Loucy (cell line): Measurements from ENCODE around the gene PICK1.

Experiments used
- H2AFZ ChIP-seq: fragments of 200-600 bp; sonication (generic); 2 replicates; pipeline ENCODE4 v1.6.0; 2016; ENCODE audit warnings: antibody characterized with exemption, mild to moderate bottlenecking, low read length, moderate library complexity
- H3F3A ChIP-seq: fragments of 200-600 bp; 2 replicates; pipeline ENCODE4 v1.6.0; 2016; ENCODE audit warnings: antibody characterized with exemption, low read depth, mild to moderate bottlenecking
- H3K27me3 ChIP-seq: fragments of 200-600 bp; sonication (generic); 2 replicates; pipeline ENCODE4 v1.6.1; 2014; ENCODE audit warnings: low read length, mild to moderate bottlenecking; ENCODE audit not compliant: insufficient read depth, poor library complexity, severe bottlenecking
- H3K36me3 ChIP-seq: fragments of 200-600 bp; sonication (generic); 2 replicates; pipeline ENCODE4 v1.6.1; 2016; ENCODE audit warnings: low read length; ENCODE audit not compliant: insufficient read depth
- H3K4me1 ChIP-seq: fragments of 200-600 bp; sonication (generic); 2 replicates; pipeline ENCODE4 v1.5.1; 2014; ENCODE audit warnings: low read length, mild to moderate bottlenecking; ENCODE audit not compliant: insufficient read depth, poor library complexity, severe bottlenecking
- H3K4me2 ChIP-seq: fragments of 200-600 bp; sonication (generic); 2 replicates; pipeline ENCODE4 v1.6.0; 2014; ENCODE audit warnings: antibody characterized with exemption, low read length, low read depth, mild to moderate bottlenecking; ENCODE audit not compliant: poor library complexity, severe bottlenecking
- H3K4me3 ChIP-seq: fragments of 200-600 bp; sonication (generic); 2 replicates; pipeline ENCODE4 v1.5.1; 2014; ENCODE audit warnings: low read length, mild to moderate bottlenecking, mixed read lengths; ENCODE audit not compliant: poor library complexity, severe bottlenecking
- H3K79me2 ChIP-seq: fragments of 200-600 bp; sonication (generic); 2 replicates; pipeline ENCODE4 v1.6.1; 2014; ENCODE audit warnings: low read length; ENCODE audit not compliant: insufficient read depth
- H3K9ac ChIP-seq: fragments of 200-600 bp; sonication (generic); 2 replicates; pipeline ENCODE4 v1.6.0; 2014; ENCODE audit warnings: mild to moderate bottlenecking, low read depth, low read length, moderate library complexity; ENCODE audit not compliant: poor library complexity, severe bottlenecking
- H3K9me2 ChIP-seq: fragments of 200-600 bp; sonication (generic); replicated peaks from 2 replicates; pipeline ENCODE4 v1.6.1; 2016; ENCODE audit warnings: low read depth, low read length, mixed read lengths
- H3K9me3 ChIP-seq: fragments of 200-600 bp; sonication (generic); 2 replicates; pipeline ENCODE4 v1.6.1; 2014; ENCODE audit warnings: mild to moderate bottlenecking, antibody characterized with exemption, low read length, low read depth; ENCODE audit not compliant: insufficient read depth
- H4K20me1 ChIP-seq: fragments of 200-600 bp; sonication (generic); 2 replicates; pipeline ENCODE4 v1.6.0; 2014; ENCODE audit warnings: antibody characterized with exemption, low read length, mild to moderate bottlenecking; ENCODE audit not compliant: insufficient read depth, poor library complexity, severe bottlenecking
- CTCF ChIP-seq: fragments of 200-600 bp; sonication (generic); conservative IDR thresholded peaks from 2 replicates; pipeline ENCODE4 v1.5.1; 2014; ENCODE audit warnings: mild to moderate bottlenecking, antibody characterized with exemption, low read length
- EZH2phosphoT487 ChIP-seq: fragments of 200-600 bp; IDR thresholded peaks from 2 replicates; pipeline ENCODE4 v1.6.1; 2018; ENCODE audit warnings: antibody characterized with exemption, mild to moderate bottlenecking, moderate library complexity, borderline replicate concordance

The PICK1 gene

GRCh38 chr22:38017939-38018885, 39.0 kb upstream of the PICK1 start:
- Histone ChIP-seq H3F3A (no peaks in the 10 kb centered on the region), H3K9me3 (no peaks in the 10 kb centered on the region), H3K36me3 (no peaks in the 10 kb centered on the region), H3K9ac (peak overlapping the region; percentile 21), H2AFZ (peak overlapping the region; percentile 49), H3K27me3 (no peaks in the 10 kb centered on the region), H4K20me1 (no peaks in the 10 kb centered on the region), H3K4me2 (peak overlapping the region; percentile 55), H3K4me1 (peaks cover 22% of the 10 kb centered on the region), H3K4me3 (no peak overlapping the region), H3K9me2 (no peaks in the 10 kb centered on the region), H3K79me2 (no peaks in the 10 kb centered on the region)
- no peak for TF ChIP-seq CTCF
- no peak for TF ChIP-seq EZH2phosphoT487

GRCh38 chr22:38018938-38019827, 38.0 kb upstream of the PICK1 start:
- no peak overlapping the region for H2AFZ ChIP-seq
- H4K20me1 ChIP-seq = no peaks in the 10 kb centered on the region
- no peaks in the 10 kb centered on the region for H3K9me3 ChIP-seq
- peaks cover 22% of the 10 kb centered on the region for H3K4me1 ChIP-seq
- no peaks in the 10 kb centered on the region for H3K27me3 ChIP-seq
- H3K9me2 ChIP-seq = no peaks in the 10 kb centered on the region
- no peaks in the 10 kb centered on the region for H3F3A ChIP-seq
- no peak overlapping the region for H3K4me2 ChIP-seq
- no peak overlapping the region for H3K9ac ChIP-seq
- H3K36me3 ChIP-seq = no peaks in the 10 kb centered on the region
- TF ChIP-seq CTCF = no peak
- no peak for TF ChIP-seq EZH2phosphoT487
- H3K79me2 ChIP-seq = no peaks in the 10 kb centered on the region
- no peak overlapping the region for H3K4me3 ChIP-seq

GRCh38 chr22:38021206-38021605, 36.0 kb upstream of the PICK1 start:
- Histone ChIP-seq H3K27me3 (no peaks in the 10 kb centered on the region), H3K4me3 (no peak overlapping the region), H3K4me1 (peaks cover 22% of the 10 kb centered on the region), H2AFZ (0 out of 2 replicates have a peak overlapping the region, but pooled peaks have one; percentile 40), H3F3A (no peaks in the 10 kb centered on the region), H3K9me3 (no peaks in the 10 kb centered on the region), H3K79me2 (no peaks in the 10 kb centered on the region), H3K9ac (no peak overlapping the region), H3K4me2 (no peak overlapping the region), H3K36me3 (no peaks in the 10 kb centered on the region), H4K20me1 (no peaks in the 10 kb centered on the region), H3K9me2 (no peaks in the 10 kb centered on the region)
- TF ChIP-seq CTCF (no peak), EZH2phosphoT487 (no peak)
